ENCODE measurements around the gene EML6.
A peak's percentile ranks its signal among the peaks of the same experiment; 100 is the strongest.

Gene EML6

GRCh38 chr2:54999182-54999581 is 275.7 kb downstream of the EML6 start:
- DNase-seq (ENCODE audit: low read depth in 3 of 3), result no peak

GRCh38 chr2:55000341-55000740 is 276.9 kb downstream of the EML6 start:
- DNase-seq (ENCODE audit: low read depth in 3 of 3), result no peak

GRCh38 chr2:55001716-55002115 is 278.3 kb downstream of the EML6 start:
- no peak for DNase-seq (ENCODE audit: low read depth in 3 of 3)

GRCh38 chr2:55003706-55004639 is 280.5 kb downstream of the EML6 start:
- no peak for DNase-seq (ENCODE audit: low read depth in 3 of 3)

GRCh38 chr2:55006306-55006705 is 282.8 kb downstream of the EML6 start:
- DNase-seq (ENCODE audit: low read depth in 3 of 3), result no peak

- DNase-seq (ENCODE audit: low read depth in 3 of 3), result no peak
Measured at GRCh38 chr2:55009277-55010060, 286.0 kb downstream of the EML6 start.

GRCh38 chr2:55010149-55010591 is 286.7 kb downstream of the EML6 start:
- peak in 1 of 3 experiments; percentile 10 for DNase-seq (ENCODE audit: low read depth in 3 of 3)

- DNase-seq (ENCODE audit: low read depth in 3 of 3), result no peak
Measured at GRCh38 chr2:55010915-55011314, 287.5 kb downstream of the EML6 start.

GRCh38 chr2:55011831-55012671 is 288.6 kb downstream of the EML6 start:
- no peak for DNase-seq (ENCODE audit: low read depth in 3 of 3)

- no peak for DNase-seq (ENCODE audit: low read depth in 3 of 3)
Measured at GRCh38 chr2:55012672-55013484, 289.4 kb downstream of the EML6 start.

- DNase-seq (ENCODE audit: low read depth in 3 of 3), result no peak
Measured at GRCh38 chr2:55013936-55014335, 290.5 kb downstream of the EML6 start.

GRCh38 chr2:55014962-55015939 is 291.8 kb downstream of the EML6 start:
- peak in 2 of 3 experiments; percentile 18 to 23 for DNase-seq (ENCODE audit: low read depth in 3 of 3)

- no peak for DNase-seq (ENCODE audit: low read depth in 3 of 3)
Measured at GRCh38 chr2:55017428-55017827, 294.0 kb downstream of the EML6 start.

GRCh38 chr2:55017880-55018279 is 294.4 kb downstream of the EML6 start:
- no peak for DNase-seq (ENCODE audit: low read depth in 3 of 3)

- no peak for DNase-seq (ENCODE audit: low read depth in 3 of 3)
Measured at GRCh38 chr2:55018619-55019018, 295.2 kb downstream of the EML6 start.

GRCh38 chr2:55019526-55020258 is 296.2 kb downstream of the EML6 start:
- no peak for DNase-seq (ENCODE audit: low read depth in 3 of 3)
